Stimulated activated effector memory CD8-positive, alpha-beta T cell treated with anti-CD3 and anti-CD28 coated beads, Interleukin-12 subunit alpha, Interleukin-12 subunit beta, amount 100 ng/mL, for 72 hours (primary cell): ENCODE measurements around the gene NHEJ1.

ENCODE experiments used
- ATAC-seq: fragments of 150-1000 bp; cut with Tn5 transposase; 2 replicates; pipeline ENCODE4 v1.10.0; 2021
- DNase-seq, 2 donors: peaks; one replicate each; pipeline ENCODE4 v3.0.0; 2021 to 2022; ENCODE audit warnings: low spot score in 2 of 2
- H3K27ac Mint-ChIP-seq: one replicate; pipeline ENCODE4 v1.8.0; 2022; ENCODE audit warnings: mild to moderate bottlenecking, mixed read lengths
- H3K36me3 Mint-ChIP-seq: one replicate; pipeline ENCODE4 v1.8.0; 2022; ENCODE audit warnings: mild to moderate bottlenecking, mixed read lengths
- H3K4me1 Mint-ChIP-seq: one replicate; pipeline ENCODE4 v1.8.0; 2022; ENCODE audit warnings: mixed read lengths
- H3K4me3 Mint-ChIP-seq: one replicate; pipeline ENCODE4 v1.8.0; 2022; ENCODE audit warnings: mild to moderate bottlenecking, mixed read lengths
- H3K9me3 Mint-ChIP-seq: one replicate; pipeline ENCODE4 v1.8.0; 2022; ENCODE audit warnings: mixed read lengths

NHEJ1 gene

GRCh38 chr2:219158025-219158424, 2.6 kb downstream of the NHEJ1 start:
- ATAC-seq (no peak), DNase-seq (no peak)
- H3K27ac Mint-ChIP-seq, result peak overlapping the region; percentile 5
- H3K36me3 Mint-ChIP-seq, result peaks cover 46% of the 10 kb centered on the region
- H3K4me1 Mint-ChIP-seq, result peaks cover 23% of the 10 kb centered on the region
- no peak overlapping the region for H3K4me3 Mint-ChIP-seq
- H3K9me3 Mint-ChIP-seq, result no peaks in the 10 kb centered on the region

GRCh38 chr2:219157396-219157795, 3.2 kb downstream of the NHEJ1 start:
- Mint-ChIP-seq H3K27ac (peak overlapping the region; percentile 5), H3K4me3 (no peak overlapping the region), H3K9me3 (no peaks in the 10 kb centered on the region), H3K4me1 (peaks cover 23% of the 10 kb centered on the region), H3K36me3 (peaks cover 50% of the 10 kb centered on the region)
- DNase-seq, result no peak
- no peak for ATAC-seq

GRCh38 chr2:219155054-219155644, 5.5 kb downstream of the NHEJ1 start:
- Mint-ChIP-seq H3K27ac (no peak overlapping the region), H3K4me3 (no peak overlapping the region), H3K36me3 (peaks cover 59% of the 10 kb centered on the region), H3K4me1 (peaks cover 5% of the 10 kb centered on the region), H3K9me3 (no peaks in the 10 kb centered on the region)
- peak; percentile 41 for ATAC-seq
- peak in 1 of 2 donors; percentile 29 for DNase-seq

- no peak for DNase-seq
- Mint-ChIP-seq H3K4me3 (no peak overlapping the region), H3K27ac (no peak overlapping the region)
Observed at GRCh38 chr2:219149667-219150066, 10.9 kb downstream of the NHEJ1 start.

GRCh38 chr2:219142329-219142728, 18.3 kb downstream of the NHEJ1 start:
- no peak for DNase-seq
- ATAC-seq, result no peak
- H3K36me3 Mint-ChIP-seq, result peaks cover 91% of the 10 kb centered on the region
- no peaks in the 10 kb centered on the region for H3K9me3 Mint-ChIP-seq
- H3K4me1 Mint-ChIP-seq, result no peaks in the 10 kb centered on the region
- no peak overlapping the region for H3K4me3 Mint-ChIP-seq
- no peak overlapping the region for H3K27ac Mint-ChIP-seq

More at GRCh38 chr2:219149667-219150066, 10.9 kb downstream of the NHEJ1 start:
- no peak for ATAC-seq
- no peaks in the 10 kb centered on the region for H3K9me3 Mint-ChIP-seq
- H3K4me1 Mint-ChIP-seq, result no peaks in the 10 kb centered on the region
- H3K36me3 Mint-ChIP-seq, result peaks cover 90% of the 10 kb centered on the region

- Mint-ChIP-seq H3K36me3 (peaks cover 88% of the 10 kb centered on the region), H3K9me3 (no peaks in the 10 kb centered on the region), H3K4me3 (no peak overlapping the region), H3K27ac (peak overlapping the region; percentile 9), H3K4me1 (no peaks in the 10 kb centered on the region)
- DNase-seq (no peak), ATAC-seq (no peak)
Observed at GRCh38 chr2:219140722-219141121, 19.9 kb downstream of the NHEJ1 start.

- Mint-ChIP-seq H3K9me3 (no peaks in the 10 kb centered on the region), H3K36me3 (peaks cover 26% of the 10 kb centered on the region), H3K4me3 (no peak overlapping the region), H3K27ac (no peak overlapping the region), H3K4me1 (peaks cover 11% of the 10 kb centered on the region)
- ATAC-seq, result no peak
- no peak for DNase-seq
Observed at GRCh38 chr2:219133976-219134375, 26.6 kb downstream of the NHEJ1 start.

- H3K36me3 Mint-ChIP-seq, result peaks cover 8% of the 10 kb centered on the region
- DNase-seq (no peak), ATAC-seq (no peak)
- no peak overlapping the region for H3K4me3 Mint-ChIP-seq
- peaks cover 17% of the 10 kb centered on the region for H3K4me1 Mint-ChIP-seq
- no peaks in the 10 kb centered on the region for H3K9me3 Mint-ChIP-seq
- no peak overlapping the region for H3K27ac Mint-ChIP-seq
Observed at GRCh38 chr2:219131744-219132143, 28.9 kb downstream of the NHEJ1 start.

GRCh38 chr2:219131327-219131726, 29.3 kb downstream of the NHEJ1 start:
- H3K36me3 Mint-ChIP-seq, result peaks cover 4% of the 10 kb centered on the region
- no peak overlapping the region for H3K27ac Mint-ChIP-seq
- H3K4me3 Mint-ChIP-seq, result no peak overlapping the region
- ATAC-seq (no peak), DNase-seq (no peak)
- H3K9me3 Mint-ChIP-seq, result no peaks in the 10 kb centered on the region
- peaks cover 22% of the 10 kb centered on the region for H3K4me1 Mint-ChIP-seq

- ATAC-seq (no peak), DNase-seq (no peak)
- H3K4me3 Mint-ChIP-seq, result no peak overlapping the region
- peaks cover 33% of the 10 kb centered on the region for H3K4me1 Mint-ChIP-seq
- no peak overlapping the region for H3K27ac Mint-ChIP-seq
- no peaks in the 10 kb centered on the region for H3K9me3 Mint-ChIP-seq
- peaks cover 6% of the 10 kb centered on the region for H3K36me3 Mint-ChIP-seq
Observed at GRCh38 chr2:219129589-219129988, 31.0 kb downstream of the NHEJ1 start.

GRCh38 chr2:219128396-219128795, 32.2 kb downstream of the NHEJ1 start:
- no peaks in the 10 kb centered on the region for H3K9me3 Mint-ChIP-seq
- H3K4me3 Mint-ChIP-seq, result no peak overlapping the region
- ATAC-seq, result no peak
- peaks cover 35% of the 10 kb centered on the region for H3K4me1 Mint-ChIP-seq
- no peak for DNase-seq
- H3K27ac Mint-ChIP-seq, result no peak overlapping the region
- peaks cover 12% of the 10 kb centered on the region for H3K36me3 Mint-ChIP-seq

- H3K4me3 Mint-ChIP-seq, result no peak overlapping the region
- no peak for ATAC-seq
- H3K4me1 Mint-ChIP-seq, result peaks cover 32% of the 10 kb centered on the region
- H3K36me3 Mint-ChIP-seq, result peaks cover 12% of the 10 kb centered on the region
- H3K9me3 Mint-ChIP-seq, result no peaks in the 10 kb centered on the region
- H3K27ac Mint-ChIP-seq, result no peak overlapping the region
- DNase-seq, result no peak
Observed at GRCh38 chr2:219127037-219127635, 33.5 kb downstream of the NHEJ1 start.

- peaks cover 12% of the 10 kb centered on the region for H3K36me3 Mint-ChIP-seq
- ATAC-seq (no peak), DNase-seq (no peak)
- H3K9me3 Mint-ChIP-seq, result no peaks in the 10 kb centered on the region
- H3K4me3 Mint-ChIP-seq, result no peak overlapping the region
- no peak overlapping the region for H3K27ac Mint-ChIP-seq
- peaks cover 32% of the 10 kb centered on the region for H3K4me1 Mint-ChIP-seq
Observed at GRCh38 chr2:219126555-219126954, 34.1 kb downstream of the NHEJ1 start.

GRCh38 chr2:219125886-219126270, 34.7 kb downstream of the NHEJ1 start:
- Mint-ChIP-seq H3K27ac (no peak overlapping the region), H3K9me3 (no peaks in the 10 kb centered on the region), H3K4me3 (no peak overlapping the region), H3K36me3 (peaks cover 12% of the 10 kb centered on the region), H3K4me1 (peaks cover 32% of the 10 kb centered on the region)
- ATAC-seq (no peak), DNase-seq (no peak)

- ATAC-seq (peak; percentile 60), DNase-seq (no peak)
- Mint-ChIP-seq H3K4me3 (no peak overlapping the region), H3K27ac (peak overlapping the region; percentile 53), H3K9me3 (no peaks in the 10 kb centered on the region), H3K36me3 (peaks cover 12% of the 10 kb centered on the region), H3K4me1 (peaks cover 32% of the 10 kb centered on the region)
Observed at GRCh38 chr2:219125225-219125885, 35.3 kb downstream of the NHEJ1 start.
